KMS-11 (cell line): ENCODE measurements around the gene PLEKHM3.

Source experiments
- H2AFZ ChIP-seq: fragments of 200-600 bp; sonication (generic); 2 replicates; pipeline ENCODE4 v1.6.1; 2016; ENCODE audit warnings: antibody characterized with exemption, mixed run types, low read depth
- H3K27ac ChIP-seq: fragments of 200-600 bp; sonication (generic); 2 replicates; pipeline ENCODE4 v1.6.1; 2016; ENCODE audit warnings: mild to moderate bottlenecking, mixed run types
- H3K27me3 ChIP-seq: fragments of 200-600 bp; sonication (generic); 2 replicates; pipeline ENCODE4 v1.6.1; 2017; ENCODE audit warnings: mild to moderate bottlenecking, low read depth, mixed run types, moderate library complexity; ENCODE audit not compliant: insufficient read depth
- H3K36me3 ChIP-seq: fragments of 200-600 bp; sonication (generic); 2 replicates; pipeline ENCODE4 v1.6.1; 2017; ENCODE audit warnings: mild to moderate bottlenecking, mixed run types; ENCODE audit not compliant: insufficient read depth
- H3K4me1 ChIP-seq: fragments of 200-600 bp; sonication (generic); 2 replicates; pipeline ENCODE4 v1.6.1; 2016; ENCODE audit warnings: mild to moderate bottlenecking, low read depth, mixed run types; ENCODE audit not compliant: poor library complexity, severe bottlenecking
- H3K4me2 ChIP-seq: fragments of 200-600 bp; sonication (generic); 2 replicates; pipeline ENCODE4 v1.7.0; 2016; ENCODE audit warnings: mild to moderate bottlenecking, mixed run types
- H3K4me3 ChIP-seq: fragments of 200-600 bp; sonication (generic); IDR thresholded peaks from 2 replicates; pipeline ENCODE4 v1.6.1; 2017; ENCODE audit warnings: low read depth, low read length, mixed read lengths; ENCODE audit not compliant: insufficient read depth
- H3K79me2 ChIP-seq: fragments of 200-600 bp; sonication (generic); 2 replicates; pipeline ENCODE4 v1.6.1; 2016; ENCODE audit warnings: low read depth, mixed run types; ENCODE audit not compliant: insufficient read depth
- H3K9ac ChIP-seq: fragments of 200-600 bp; sonication (generic); 2 replicates; pipeline ENCODE4 v1.6.1; 2016; ENCODE audit warnings: mild to moderate bottlenecking, mixed run types
- H4K20me1 ChIP-seq: fragments of 200-600 bp; sonication (generic); 2 replicates; pipeline ENCODE4 v1.6.1; 2016; ENCODE audit warnings: mild to moderate bottlenecking, mixed run types; ENCODE audit not compliant: insufficient read depth
- TF ChIP-seq, protein P1 (sequence below): fragments of 200-600 bp; sonication (generic); conservative IDR thresholded peaks from 2 replicates; pipeline ENCODE4 v1.6.1; 2017; ENCODE audit warnings: low read depth, mild to moderate bottlenecking, antibody characterized with exemption, low read length, moderate library complexity, mixed read lengths

PLEKHM3 gene

DNA sequence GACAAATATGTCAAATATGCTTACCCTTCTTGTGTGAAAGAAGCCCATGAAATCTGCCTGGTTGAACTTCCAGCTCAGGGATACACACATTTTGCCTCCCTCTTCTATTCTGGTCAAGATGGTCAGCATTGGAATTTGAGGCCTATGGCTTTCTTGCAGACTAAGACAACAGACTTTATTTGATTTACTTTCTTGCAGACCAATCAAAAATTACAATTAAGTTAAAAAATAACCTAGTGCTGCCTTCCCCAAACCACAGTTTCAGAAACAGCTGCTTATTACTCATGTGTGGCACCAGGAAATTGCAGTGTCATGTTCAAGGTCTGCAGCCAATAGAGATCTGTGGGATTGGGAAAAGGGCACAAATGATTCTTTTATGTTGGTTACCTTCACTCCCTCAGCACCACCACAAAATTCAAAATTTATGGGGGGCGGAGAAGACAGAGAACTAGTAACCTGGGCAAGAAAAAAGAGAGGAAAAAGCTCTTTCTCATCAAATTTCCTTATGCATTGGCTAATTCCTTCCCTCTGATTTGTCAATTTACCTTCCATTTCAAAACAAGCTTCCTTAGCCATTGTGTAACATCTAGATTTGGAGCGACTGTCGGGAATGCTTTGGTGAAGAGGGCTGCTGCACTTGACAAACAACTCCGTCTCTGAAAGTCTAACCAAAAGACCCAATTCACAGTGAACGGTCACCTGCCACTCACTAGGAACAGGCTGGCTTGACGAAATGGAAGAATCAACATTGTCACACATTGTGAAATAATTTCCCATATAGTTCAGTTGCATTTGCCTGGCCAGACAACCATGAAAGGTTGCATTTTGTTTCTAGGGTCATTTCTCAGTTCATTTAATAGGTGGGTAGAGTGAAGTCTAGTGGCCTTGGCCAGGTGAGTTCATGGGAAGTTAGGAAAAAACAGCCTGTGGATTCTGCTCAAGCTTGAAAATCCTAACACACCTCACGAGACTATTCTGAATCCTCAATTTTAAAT, 155.2 kb downstream of the PLEKHM3 start:
- H2AFZ ChIP-seq = no peak overlapping the region
- no peaks in the 10 kb centered on the region for H3K36me3 ChIP-seq
- H3K27me3 ChIP-seq = no peaks in the 10 kb centered on the region
- peak overlapping the region; percentile 50; the same call in 1 of the 2 replicates for H3K27ac ChIP-seq
- H3K79me2 ChIP-seq = no peaks in the 10 kb centered on the region
- H3K4me3 ChIP-seq = no peak overlapping the region
- peaks cover 50% of the 10 kb centered on the region for H3K4me1 ChIP-seq
- H3K4me2 ChIP-seq = peak overlapping the region; percentile 68
- no peak overlapping the region for H3K9ac ChIP-seq
- H4K20me1 ChIP-seq = no peaks in the 10 kb centered on the region
- TF ChIP-seq, protein P1, sequence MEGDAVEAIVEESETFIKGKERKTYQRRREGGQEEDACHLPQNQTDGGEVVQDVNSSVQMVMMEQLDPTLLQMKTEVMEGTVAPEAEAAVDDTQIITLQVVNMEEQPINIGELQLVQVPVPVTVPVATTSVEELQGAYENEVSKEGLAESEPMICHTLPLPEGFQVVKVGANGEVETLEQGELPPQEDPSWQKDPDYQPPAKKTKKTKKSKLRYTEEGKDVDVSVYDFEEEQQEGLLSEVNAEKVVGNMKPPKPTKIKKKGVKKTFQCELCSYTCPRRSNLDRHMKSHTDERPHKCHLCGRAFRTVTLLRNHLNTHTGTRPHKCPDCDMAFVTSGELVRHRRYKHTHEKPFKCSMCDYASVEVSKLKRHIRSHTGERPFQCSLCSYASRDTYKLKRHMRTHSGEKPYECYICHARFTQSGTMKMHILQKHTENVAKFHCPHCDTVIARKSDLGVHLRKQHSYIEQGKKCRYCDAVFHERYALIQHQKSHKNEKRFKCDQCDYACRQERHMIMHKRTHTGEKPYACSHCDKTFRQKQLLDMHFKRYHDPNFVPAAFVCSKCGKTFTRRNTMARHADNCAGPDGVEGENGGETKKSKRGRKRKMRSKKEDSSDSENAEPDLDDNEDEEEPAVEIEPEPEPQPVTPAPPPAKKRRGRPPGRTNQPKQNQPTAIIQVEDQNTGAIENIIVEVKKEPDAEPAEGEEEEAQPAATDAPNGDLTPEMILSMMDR = no peak

DNA sequence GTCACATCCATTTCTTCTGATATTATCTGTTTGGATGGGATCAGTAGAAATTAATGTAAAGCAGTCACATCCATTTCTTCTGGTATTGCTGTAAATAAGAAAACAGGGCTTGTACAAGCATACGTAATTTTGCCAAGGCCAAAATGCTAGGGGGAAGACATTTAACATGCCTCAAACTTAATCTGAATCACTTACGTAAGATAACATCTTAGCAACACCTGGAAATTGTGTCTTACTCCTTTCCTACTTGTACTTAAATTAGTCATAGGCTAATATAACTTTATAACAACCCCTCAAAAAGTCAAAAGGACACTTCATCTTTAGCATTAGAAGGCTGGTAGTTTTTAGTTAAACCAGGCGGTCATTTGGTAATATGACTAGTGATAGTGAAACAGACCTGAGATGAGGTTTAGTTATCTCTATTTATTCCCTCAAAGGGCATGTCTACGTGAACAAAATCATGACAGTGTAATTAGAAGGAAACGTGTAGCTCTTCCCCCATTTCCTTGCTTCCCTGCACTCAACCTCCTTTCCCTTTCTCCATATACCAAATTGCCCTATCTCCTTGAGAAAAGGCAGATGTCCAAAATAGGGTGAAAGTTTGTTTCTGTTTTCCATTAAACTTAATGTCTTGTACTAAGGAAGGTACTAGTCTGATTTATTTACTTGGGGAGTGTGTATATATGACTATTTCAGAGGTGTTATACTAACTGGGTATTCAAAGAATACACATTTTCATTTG, 156.3 kb downstream of the PLEKHM3 start:
- peak overlapping the region; percentile 50; the same call in 1 of the 2 replicates for H3K27ac ChIP-seq
- no peak overlapping the region for H3K9ac ChIP-seq
- H3K4me1 ChIP-seq = peaks cover 47% of the 10 kb centered on the region
- H3K79me2 ChIP-seq = no peaks in the 10 kb centered on the region
- H3K36me3 ChIP-seq = no peaks in the 10 kb centered on the region
- H4K20me1 ChIP-seq = no peaks in the 10 kb centered on the region
- no peak overlapping the region for H3K4me3 ChIP-seq
- TF ChIP-seq, protein P1 = no peak
- no peaks in the 10 kb centered on the region for H3K27me3 ChIP-seq
- peak overlapping the region; percentile 68 for H3K4me2 ChIP-seq
- no peak overlapping the region for H2AFZ ChIP-seq

DNA sequence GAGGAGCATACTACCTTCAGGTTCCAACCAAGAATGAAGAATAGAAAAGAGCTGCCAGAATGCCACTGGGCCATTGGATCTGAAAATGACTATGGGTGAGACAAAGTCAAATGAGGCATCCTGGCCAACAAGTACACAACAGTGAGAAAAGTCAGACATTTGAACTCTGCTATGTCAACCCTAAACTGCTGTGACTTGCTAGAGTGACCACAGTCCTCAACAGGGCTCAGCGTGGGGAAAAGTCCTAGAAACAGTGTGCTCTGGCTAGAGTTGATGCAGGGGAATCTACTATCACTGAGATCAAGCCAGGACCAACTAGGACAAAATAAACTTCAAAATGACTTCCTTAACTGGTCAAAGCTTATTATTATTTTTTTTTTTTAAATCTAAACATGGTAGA, 157.4 kb downstream of the PLEKHM3 start:
- TF ChIP-seq, protein P1 = no peak
- Histone ChIP-seq H3K4me3 (no peak overlapping the region), H3K4me2 (no peak overlapping the region), H3K9ac (no peak overlapping the region), H4K20me1 (no peaks in the 10 kb centered on the region), H2AFZ (no peak overlapping the region), H3K27me3 (no peaks in the 10 kb centered on the region), H3K36me3 (no peaks in the 10 kb centered on the region), H3K4me1 (peaks cover 36% of the 10 kb centered on the region), H3K79me2 (no peaks in the 10 kb centered on the region), H3K27ac (no peak overlapping the region)

DNA sequence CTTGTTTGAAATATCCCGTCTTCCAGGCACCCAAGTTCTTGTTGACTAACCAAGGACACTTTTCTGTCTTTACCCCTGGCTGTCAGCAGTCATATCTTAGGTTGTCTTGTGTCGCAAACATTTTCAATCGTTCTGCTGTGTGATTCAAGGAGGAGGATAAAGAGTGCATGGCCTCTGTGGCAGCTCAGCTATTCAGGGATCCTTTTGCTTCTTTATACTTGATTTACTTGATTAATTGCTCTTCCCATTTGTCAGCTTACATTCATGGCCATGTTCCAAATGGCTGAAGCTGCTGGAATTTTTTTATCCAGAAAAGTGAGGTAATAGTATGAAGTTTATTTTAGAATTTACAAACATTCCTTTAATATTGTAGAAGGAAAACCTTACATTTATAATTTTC, 158.3 kb downstream of the PLEKHM3 start:
- TF ChIP-seq, protein P1 = no peak

More for the DNA sequence above, 158.3 kb downstream of the PLEKHM3 start:
- H3K36me3 ChIP-seq = no peaks in the 10 kb centered on the region
- peaks cover 33% of the 10 kb centered on the region for H3K4me1 ChIP-seq
- no peak overlapping the region for H3K4me2 ChIP-seq
- no peaks in the 10 kb centered on the region for H4K20me1 ChIP-seq
- no peaks in the 10 kb centered on the region for H3K27me3 ChIP-seq
- H3K9ac ChIP-seq = no peak overlapping the region
- H2AFZ ChIP-seq = no peak overlapping the region
- no peak overlapping the region for H3K27ac ChIP-seq
- H3K4me3 ChIP-seq = no peak overlapping the region
- H3K79me2 ChIP-seq = no peaks in the 10 kb centered on the region
